GM13977 (cell line): Measurements from ENCODE around the gene FAM3A.

Experiments used
- DNase-seq: peaks from one replicate; pipeline ENCODE4 v3.0.0; 2012; ENCODE audit warnings: low spot score
- CTCF ChIP-seq: IDR thresholded peaks from 2 replicates; pipeline ENCODE4 v1.5.1; 2012; ENCODE audit warnings: mild to moderate bottlenecking, control low read depth; ENCODE audit not compliant: insufficient read depth; ENCODE audit errors: extremely low read depth, missing control alignments
- in situ Hi-C: fragments of 300-500 bp; cut with MboI; formaldehyde crosslinking; loops from one replicate; pipeline ENCODE4 v1.12.0; 2022; ENCODE audit warnings: low sequenced_read_pairs, low pct_unique_long_range_greater_than_20kb, mixed read lengths, inconsistent platforms; ENCODE audit not compliant: unreplicated experiment

Gene FAM3A

GRCh38 chrX:154473683-154474082 lies 42.3 kb downstream of the FAM3A start:
- no peak for DNase-seq
- TF ChIP-seq CTCF: no peak
- in situ Hi-C loops: no loop called here

GRCh38 chrX:154472685-154473632 lies 43.1 kb downstream of the FAM3A start:
- in situ Hi-C loops: no loop called here
- TF ChIP-seq CTCF: no peak
- DNase-seq: no peak

- in situ Hi-C loops: no loop called here
- no peak for TF ChIP-seq CTCF
- DNase-seq: no peak
These were observed 44.0 kb downstream of the FAM3A start for GRCh38 chrX:154471839-154472684.

- in situ Hi-C loops: no loop called here
- no peak for TF ChIP-seq CTCF
- DNase-seq: no peak
These were observed 45.0 kb downstream of the FAM3A start for GRCh38 chrX:154470914-154471568.

GRCh38 chrX:154470434-154470833 lies 45.6 kb downstream of the FAM3A start:
- in situ Hi-C loops: no loop called here
- TF ChIP-seq CTCF: no peak

GRCh38 chrX:154469880-154470279 lies 46.2 kb downstream of the FAM3A start:
- TF ChIP-seq CTCF: no peak
- no peak for DNase-seq
- in situ Hi-C loops: no loop called here

More at GRCh38 chrX:154470434-154470833, 45.6 kb downstream of the FAM3A start:
- DNase-seq: no peak
